Transverse colon (tissue), 4 donors: ENCODE measurements around the gene SYT12.

Experiments used
- CTCF ChIP-seq, 5 experiments: fragments of 200-600 bp in 3 of 5; fragments of 450-650 bp in 2 of 5; sonication (generic) in 3 of 5; IDR thresholded peaks; 1 replicate in 2 of 5; 2 replicates in 3 of 5; pipeline ENCODE4 v1.5.1; 2016 to 2017; ENCODE audit warnings: antibody characterized with exemption in 5 of 5, inconsistent platforms in 3 of 5, mild to moderate bottlenecking in 2 of 5, moderate library complexity in 1 of 5
- EP300 ChIP-seq: sonication (generic); formaldehyde crosslinking; IDR thresholded peaks from one replicate; pipeline ENCODE4 v1.6.1; 2017; ENCODE audit warnings: antibody characterized with exemption, low read depth
- POLR2A ChIP-seq: fragments of 450-650 bp; IDR thresholded peaks from one replicate; pipeline ENCODE4 v1.6.1; 2016; ENCODE audit warnings: antibody characterized with exemption, mild to moderate bottlenecking, moderate library complexity
- POLR2AphosphoS5 ChIP-seq, 3 donors: sonication (generic); formaldehyde crosslinking; IDR thresholded peaks; one replicate each; pipeline ENCODE4 v1.6.1; 2016; ENCODE audit warnings: antibody characterized with exemption in 3 of 3

GRCh38 chr11:67085617-67086016, 62.7 kb downstream of the SYT12 start:
- TF ChIP-seq CTCF (IDR thresholded peaks at IDR 0.05): no peak
- TF ChIP-seq EP300: no peak
- no peak for TF ChIP-seq POLR2A
- TF ChIP-seq POLR2AphosphoS5 (IDR thresholded peaks at IDR 0.05): no peak
